Activated T-helper 1 cell treated with anti-CD3 and anti-CD28 coated beads, Interleukin-12 subunit alpha, Interleukin-12 subunit beta, Interleukin-2, Interleukin-4 antibody, amounts not matched to agents 30 ng/mL and 10 ng/mL and 1 ng/mL, durations not matched to agents 14 hours and 24 hours and 36 hours (primary cell): ENCODE data around the gene SAMMSON. TPM values are rescaled to one million over a fixed set of nuclear protein-coding genes. Genes with fewer than 3 reads are reported as not detected.

Source experiments
- DNase-seq: peaks from one replicate; pipeline ENCODE4 v3.0.0; 2021; ENCODE audit warnings: low spot score
- H3K27ac Mint-ChIP-seq: one replicate; pipeline ENCODE4 v1.8.0; 2021; ENCODE audit warnings: mild to moderate bottlenecking, mixed read lengths
- H3K27me3 Mint-ChIP-seq: one replicate; pipeline ENCODE4 v1.8.0; 2022; ENCODE audit warnings: mild to moderate bottlenecking, moderate library complexity, mixed read lengths; ENCODE audit not compliant: insufficient read depth
- H3K36me3 Mint-ChIP-seq: one replicate; pipeline ENCODE4 v1.8.0; 2021; ENCODE audit warnings: low read depth, mixed read lengths
- H3K4me1 Mint-ChIP-seq: one replicate; pipeline ENCODE4 v1.8.0; 2021; ENCODE audit warnings: low read depth, mixed read lengths
- H3K4me3 Mint-ChIP-seq: one replicate; pipeline ENCODE4 v1.8.0; 2021; ENCODE audit warnings: mild to moderate bottlenecking, moderate library complexity, mixed read lengths
- H3K9me3 Mint-ChIP-seq: one replicate; pipeline ENCODE4 v1.8.0; 2021; ENCODE audit warnings: mixed read lengths
- intact Hi-C: fragments of 100-400 bp; cut with micrococcal nuclease; formaldehyde crosslinking; loops from one replicate; pipeline ENCODE4 v1.15.1; 2024
- total RNA-seq: library from RNA; stranded (reverse); gene quantifications from 2 replicates; pipeline ENCODE4 v1.2.3, GENCODE V29; 2022

SAMMSON gene
- not detected in 2 replicates for total RNA-seq

DNA sequence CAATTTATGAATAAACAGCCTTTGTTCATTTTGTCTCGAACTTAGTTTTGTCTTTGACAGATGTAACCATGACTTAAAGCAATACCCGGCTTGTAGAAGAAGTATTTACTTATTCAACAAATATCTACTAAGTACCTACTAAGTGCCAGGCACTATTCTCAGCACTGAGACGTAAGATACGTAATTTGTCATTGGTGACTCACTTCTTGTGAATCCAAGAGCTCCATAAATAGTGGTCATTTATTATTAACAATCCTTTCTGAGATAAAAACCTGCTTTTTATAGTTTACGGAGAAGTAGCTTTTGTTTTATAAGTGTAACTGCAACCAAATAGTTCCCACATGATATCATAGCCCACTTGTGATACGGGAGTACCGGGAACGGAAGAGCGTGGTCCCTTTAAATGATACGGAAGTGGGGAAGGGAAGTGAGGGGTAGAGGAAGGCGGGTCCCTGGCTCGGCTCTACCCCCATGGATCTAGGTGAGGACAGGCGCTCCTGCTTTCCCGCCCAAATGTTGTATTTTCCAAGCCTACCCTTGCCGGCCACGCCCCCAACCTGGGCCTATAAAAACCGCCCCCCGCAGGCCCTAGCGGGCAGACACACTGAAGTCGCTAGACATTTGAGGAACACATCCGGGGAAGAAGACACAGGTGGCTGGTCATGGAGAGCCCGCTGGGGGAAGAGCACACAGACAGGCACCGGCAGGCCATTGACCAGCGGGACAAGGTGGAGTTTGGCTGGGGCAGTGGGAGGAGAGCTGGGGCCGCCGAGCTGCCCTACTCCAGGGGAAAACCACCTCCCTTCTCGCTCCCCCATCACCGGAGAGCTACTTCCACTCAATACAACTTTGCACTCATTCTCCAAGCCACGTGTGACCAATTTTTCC is at the start of gene SAMMSON:
TSS of gene SAMMSON (plus strand) at position 594 of the 888 bp plus-strand sequence.
- intact Hi-C loops, result no loop called here
- no peaks in the 10 kb centered on the region for H3K9me3 Mint-ChIP-seq
- DNase-seq, result no peak
- no peaks in the 10 kb centered on the region for H3K4me1 Mint-ChIP-seq
- no peaks in the 10 kb centered on the region for H3K27me3 Mint-ChIP-seq
- no peaks in the 10 kb centered on the region for H3K36me3 Mint-ChIP-seq
- H3K27ac Mint-ChIP-seq, result no peak within 1 kb of the TSS
- H3K4me3 Mint-ChIP-seq, result no peak within 1 kb of the TSS

DNA sequence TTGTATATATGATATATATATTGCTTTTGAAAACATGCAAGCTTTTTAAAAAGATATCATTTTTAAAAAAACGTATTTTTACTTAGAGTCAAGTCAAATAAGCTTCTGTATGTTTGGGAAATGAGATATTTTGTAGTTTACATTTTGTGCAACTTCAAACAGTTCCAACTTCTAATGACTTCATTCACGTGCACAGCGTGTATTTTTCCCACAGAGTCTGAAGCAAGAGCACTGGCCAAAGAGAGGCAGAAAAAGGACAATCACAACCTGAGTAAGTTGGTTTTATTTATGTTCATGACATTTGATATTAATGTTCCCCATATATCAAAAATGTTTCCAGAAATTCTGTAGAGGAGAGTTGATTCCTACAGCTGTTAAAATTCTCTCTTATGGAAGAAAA is 47.9 kb upstream of the SAMMSON start:
- Mint-ChIP-seq H3K36me3 (no peaks in the 10 kb centered on the region), H3K9me3 (no peaks in the 10 kb centered on the region), H3K4me3 (no peak overlapping the region), H3K4me1 (no peaks in the 10 kb centered on the region), H3K27ac (no peak overlapping the region), H3K27me3 (peaks cover 5% of the 10 kb centered on the region)
- intact Hi-C loops, result no loop called here
- DNase-seq, result no peak

DNA sequence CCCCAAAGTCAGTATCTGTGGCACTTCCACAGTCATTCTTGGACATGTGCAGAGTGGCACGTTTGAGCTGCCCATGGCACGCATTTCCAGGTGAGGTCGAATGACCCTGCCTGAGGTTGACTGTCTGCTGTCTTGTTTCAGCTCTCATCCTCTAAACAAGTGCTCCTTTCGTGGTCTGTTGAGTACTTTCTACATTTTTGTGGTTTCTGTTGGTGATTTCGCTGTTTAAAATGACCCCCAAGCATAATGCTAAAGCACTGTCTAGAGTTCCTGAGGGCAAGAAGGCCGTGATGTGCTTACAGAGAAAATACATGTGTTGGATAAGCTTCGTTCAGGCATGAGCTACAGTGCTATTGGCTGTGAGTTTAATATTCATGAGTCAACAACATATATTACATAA is 40.0 kb upstream of the SAMMSON start:
- H3K9me3 Mint-ChIP-seq, result no peaks in the 10 kb centered on the region
- no peaks in the 10 kb centered on the region for H3K4me1 Mint-ChIP-seq
- H3K36me3 Mint-ChIP-seq, result no peaks in the 10 kb centered on the region
- H3K27ac Mint-ChIP-seq, result no peak overlapping the region
- H3K4me3 Mint-ChIP-seq, result no peak overlapping the region
- intact Hi-C loops, result no loop called here
- H3K27me3 Mint-ChIP-seq, result peaks cover 3% of the 10 kb centered on the region
- DNase-seq, result no peak

DNA sequence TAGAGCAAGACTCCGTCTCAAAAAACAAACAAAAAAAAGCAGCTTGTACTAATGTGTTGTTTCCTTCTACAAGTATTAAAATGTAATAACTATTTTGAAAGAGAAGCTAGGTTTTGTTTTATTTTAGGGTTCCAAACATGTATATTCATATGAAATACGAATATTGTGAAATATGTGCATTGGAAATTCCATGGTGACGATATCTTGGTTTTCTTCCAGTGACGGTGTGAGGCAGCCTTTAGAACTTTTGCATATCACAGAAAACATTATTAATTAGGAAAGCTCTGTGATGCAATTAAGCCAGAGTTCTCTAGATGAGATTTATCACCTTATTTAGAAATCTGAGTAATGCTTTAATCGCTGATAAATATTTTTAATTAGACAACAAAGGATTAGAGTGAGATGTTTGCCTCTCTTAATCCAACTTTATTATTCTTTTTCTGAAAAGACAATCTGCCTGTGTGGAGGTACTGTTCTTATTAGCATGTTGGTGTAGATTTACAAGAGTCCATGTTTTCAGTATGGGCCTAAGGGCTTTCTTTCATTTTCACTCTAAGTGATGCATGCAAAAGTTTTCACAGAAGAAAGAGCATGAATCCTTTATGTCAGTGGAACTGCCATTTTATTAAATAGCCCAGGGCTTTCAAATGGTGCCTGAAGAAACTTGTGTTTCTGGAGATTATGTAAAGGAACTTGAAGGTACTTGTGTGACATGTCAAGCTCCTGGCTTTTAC is 37.7 kb upstream of the SAMMSON start:
- intact Hi-C loops, result no loop called here
- Mint-ChIP-seq H3K27me3 (peaks cover 3% of the 10 kb centered on the region), H3K4me1 (no peaks in the 10 kb centered on the region), H3K27ac (no peak overlapping the region), H3K9me3 (no peaks in the 10 kb centered on the region), H3K4me3 (no peak overlapping the region), H3K36me3 (no peaks in the 10 kb centered on the region)
- no peak for DNase-seq

DNA sequence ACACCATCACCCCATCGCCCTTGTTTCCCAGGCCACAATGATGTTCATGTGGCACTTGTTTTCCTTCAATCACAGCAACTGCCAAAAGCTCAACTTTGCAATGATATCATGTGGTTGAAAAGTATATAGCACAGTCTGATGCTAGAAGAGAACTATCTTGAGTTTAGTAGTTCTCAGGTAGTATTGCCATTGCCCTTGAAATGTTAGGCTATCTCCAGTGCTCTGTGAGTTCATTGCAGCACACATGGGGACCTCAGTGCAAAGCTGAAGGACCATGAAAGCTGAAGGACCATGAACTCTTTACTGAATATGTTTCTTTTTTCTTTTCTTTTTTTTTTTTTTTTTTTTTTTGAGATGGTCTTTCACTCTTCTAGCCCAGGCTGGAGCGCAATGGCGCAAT is 35.9 kb upstream of the SAMMSON start:
- Mint-ChIP-seq H3K4me3 (no peak overlapping the region), H3K36me3 (no peaks in the 10 kb centered on the region), H3K27ac (no peak overlapping the region), H3K4me1 (no peaks in the 10 kb centered on the region), H3K9me3 (no peaks in the 10 kb centered on the region), H3K27me3 (no peaks in the 10 kb centered on the region)
- no peak for DNase-seq
- intact Hi-C loops, result no loop called here

DNA sequence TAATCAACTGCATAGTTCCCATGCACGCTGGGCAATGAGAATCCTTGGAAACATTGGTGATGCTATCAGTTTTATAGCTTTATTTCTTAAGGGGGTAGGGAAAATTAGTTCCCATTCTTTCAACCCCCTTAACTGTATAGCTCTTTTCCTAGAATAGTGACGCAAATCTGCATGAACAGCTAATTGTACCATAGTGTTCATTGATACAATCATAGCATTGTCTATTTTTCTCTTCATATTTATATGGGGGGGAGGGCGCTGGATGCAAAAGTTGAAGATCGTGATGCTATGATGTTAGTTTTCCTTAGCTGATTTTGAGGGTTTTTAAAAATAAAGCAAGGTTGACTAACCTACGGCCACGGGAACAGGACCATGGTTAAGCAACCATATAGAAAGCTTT is 32.4 kb upstream of the SAMMSON start:
- Mint-ChIP-seq H3K27ac (no peak overlapping the region), H3K4me3 (no peak overlapping the region), H3K27me3 (no peaks in the 10 kb centered on the region), H3K36me3 (no peaks in the 10 kb centered on the region), H3K4me1 (no peaks in the 10 kb centered on the region), H3K9me3 (no peaks in the 10 kb centered on the region)
- DNase-seq, result no peak
- intact Hi-C loops, result no loop called here

DNA sequence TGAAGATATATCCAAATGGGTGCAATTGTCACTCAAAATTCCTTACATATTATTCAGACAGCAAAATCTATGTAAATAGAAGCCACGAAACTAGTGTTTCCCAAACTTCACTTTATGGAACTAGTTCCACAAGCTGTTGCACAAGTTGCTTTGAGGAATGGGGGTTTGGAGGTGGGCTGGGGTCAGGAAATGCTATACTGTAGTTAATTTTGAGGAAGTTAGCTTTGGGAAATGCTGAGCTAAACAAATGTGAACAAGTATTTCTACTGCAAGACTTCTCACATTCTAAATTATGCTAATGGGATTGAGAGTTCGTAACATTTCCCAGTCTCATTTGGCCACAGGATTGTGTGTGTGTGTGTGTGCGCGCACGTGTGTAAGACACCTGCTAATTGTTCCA is 28.7 kb upstream of the SAMMSON start:
- no peak overlapping the region for H3K4me3 Mint-ChIP-seq
- H3K36me3 Mint-ChIP-seq, result no peaks in the 10 kb centered on the region
- no peak overlapping the region for H3K27ac Mint-ChIP-seq
- H3K4me1 Mint-ChIP-seq, result no peaks in the 10 kb centered on the region
- no peak for DNase-seq
- H3K27me3 Mint-ChIP-seq, result peaks cover 4% of the 10 kb centered on the region
- intact Hi-C loops, result no loop called here
- H3K9me3 Mint-ChIP-seq, result no peaks in the 10 kb centered on the region

DNA sequence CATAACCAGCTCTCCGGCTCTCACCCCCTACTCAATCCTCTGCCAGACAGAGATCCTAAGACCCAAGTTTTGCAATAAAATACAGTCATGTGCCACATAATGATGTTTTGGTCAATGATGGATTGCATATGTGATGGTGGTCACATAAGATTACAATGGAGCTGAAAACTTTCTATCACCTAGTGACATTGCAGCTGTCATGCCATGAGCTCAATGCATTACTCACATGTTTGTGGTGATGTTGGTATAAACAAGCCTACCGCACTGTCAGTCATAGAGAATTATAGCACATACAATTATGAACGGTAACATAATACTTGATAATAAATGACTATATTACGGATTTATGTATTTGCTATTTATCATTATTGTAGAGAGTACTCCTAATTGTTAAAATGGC is 26.9 kb upstream of the SAMMSON start:
- Mint-ChIP-seq H3K4me3 (no peak overlapping the region), H3K27ac (no peak overlapping the region), H3K9me3 (peaks cover 4% of the 10 kb centered on the region), H3K36me3 (no peaks in the 10 kb centered on the region), H3K4me1 (no peaks in the 10 kb centered on the region), H3K27me3 (peaks cover 4% of the 10 kb centered on the region)
- DNase-seq, result no peak
- intact Hi-C loops, result no loop called here

DNA sequence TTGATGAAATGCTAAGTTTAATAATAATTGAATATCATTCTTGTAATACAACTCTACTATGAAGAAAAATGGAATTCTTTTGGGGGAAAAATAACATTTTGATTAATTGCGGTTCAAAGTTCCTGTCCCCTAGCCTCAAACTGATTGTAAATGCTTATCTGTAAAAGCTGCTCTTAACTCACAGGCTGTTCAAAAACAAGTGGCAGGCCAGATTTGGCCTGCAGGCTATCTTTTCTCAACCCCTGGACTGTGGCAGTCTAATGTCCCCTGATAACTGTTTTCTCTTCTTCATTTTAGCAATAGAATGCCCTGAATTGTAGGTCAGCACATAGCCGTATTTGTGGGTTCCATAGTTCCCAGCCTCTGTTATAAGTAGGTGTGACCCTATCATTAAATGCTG is 23.5 kb upstream of the SAMMSON start:
- no peak for DNase-seq
- H3K4me1 Mint-ChIP-seq, result no peaks in the 10 kb centered on the region
- no peak overlapping the region for H3K4me3 Mint-ChIP-seq
- H3K27me3 Mint-ChIP-seq, result peaks cover 4% of the 10 kb centered on the region
- intact Hi-C loops, result no loop called here
- H3K27ac Mint-ChIP-seq, result no peak overlapping the region
- no peaks in the 10 kb centered on the region for H3K36me3 Mint-ChIP-seq
- H3K9me3 Mint-ChIP-seq, result peaks cover 12% of the 10 kb centered on the region

DNA sequence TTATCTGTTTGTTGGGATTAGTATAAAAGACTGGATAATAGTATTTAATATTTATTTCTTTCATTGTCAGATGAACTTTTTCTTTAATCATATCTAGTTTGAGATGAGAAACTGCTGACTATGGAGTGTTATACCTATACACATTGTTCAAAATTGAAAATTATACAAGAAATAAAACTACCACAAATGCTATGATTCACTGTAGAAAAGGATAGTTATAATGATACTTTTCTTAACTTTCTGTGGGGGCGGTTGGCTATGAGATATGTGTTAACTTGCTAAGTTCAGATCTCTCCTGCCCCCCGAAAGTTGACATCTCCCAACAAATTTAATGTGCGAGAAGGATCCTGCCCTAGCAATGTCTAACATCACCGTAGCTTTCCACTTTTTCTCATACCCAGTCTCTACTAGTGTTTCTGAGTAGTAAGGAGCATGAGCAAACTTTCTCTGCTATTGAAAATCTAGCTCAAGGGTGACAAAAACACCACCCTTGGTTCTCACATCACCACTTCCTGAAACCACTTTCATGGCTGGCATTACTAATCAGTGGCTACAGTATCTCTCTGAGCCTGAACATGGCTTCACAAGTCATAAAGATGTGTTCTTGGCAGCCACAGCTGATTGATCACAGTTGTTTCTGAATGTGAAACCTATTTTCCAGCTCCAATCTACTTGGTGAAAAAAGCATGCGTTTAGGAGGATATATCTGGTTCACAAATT is 15.8 kb upstream of the SAMMSON start:
- no peak overlapping the region for H3K27ac Mint-ChIP-seq
- DNase-seq, result no peak
- H3K4me3 Mint-ChIP-seq, result no peak overlapping the region
- no peaks in the 10 kb centered on the region for H3K4me1 Mint-ChIP-seq
- no peaks in the 10 kb centered on the region for H3K36me3 Mint-ChIP-seq
- no peaks in the 10 kb centered on the region for H3K27me3 Mint-ChIP-seq
- intact Hi-C loops, result no loop called here
- H3K9me3 Mint-ChIP-seq, result peaks cover 4% of the 10 kb centered on the region

DNA sequence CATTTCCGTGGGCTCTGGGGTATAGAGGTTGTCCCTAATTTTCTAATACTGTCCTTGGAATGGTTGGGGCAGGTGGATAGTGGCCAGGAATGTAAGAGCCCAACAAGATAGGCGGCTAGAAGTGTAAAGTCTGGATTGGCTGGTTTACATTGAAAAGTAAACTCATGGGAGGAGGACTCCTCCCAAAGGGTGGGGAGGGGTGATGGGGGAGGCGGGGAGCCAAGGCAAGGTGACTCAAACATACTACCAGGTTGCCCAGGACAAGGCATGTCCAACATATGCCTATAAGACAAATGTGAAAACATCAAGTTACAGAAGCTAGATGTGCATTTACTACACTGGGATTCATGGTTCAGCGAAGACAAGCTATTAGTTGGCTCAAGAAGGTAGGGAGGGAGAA is 14.3 kb upstream of the SAMMSON start:
- Mint-ChIP-seq H3K9me3 (peaks cover 4% of the 10 kb centered on the region), H3K4me1 (no peaks in the 10 kb centered on the region), H3K27me3 (no peaks in the 10 kb centered on the region), H3K27ac (no peak overlapping the region), H3K4me3 (no peak overlapping the region), H3K36me3 (no peaks in the 10 kb centered on the region)
- intact Hi-C loops, result no loop called here
- no peak for DNase-seq

DNA sequence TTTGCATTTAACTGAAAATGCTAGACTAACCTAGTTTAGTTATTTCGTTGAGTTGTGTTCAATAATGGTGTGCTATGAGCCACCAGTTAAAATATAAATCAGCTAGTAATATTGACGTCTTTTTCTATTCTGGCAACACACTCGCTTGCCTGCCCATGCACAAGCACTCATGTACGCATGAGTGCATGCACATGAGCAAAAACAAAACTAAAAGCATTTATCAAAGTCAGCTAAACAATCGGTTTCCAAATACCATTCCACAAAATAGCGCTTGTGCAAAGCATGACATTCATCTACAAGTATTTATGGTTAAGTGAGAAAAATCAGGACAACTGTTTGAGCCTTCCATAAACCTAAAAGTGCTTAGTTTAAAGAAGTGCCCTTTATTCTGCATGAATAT is 13.1 kb upstream of the SAMMSON start:
- Mint-ChIP-seq H3K4me3 (no peak overlapping the region), H3K27me3 (no peaks in the 10 kb centered on the region), H3K27ac (no peak overlapping the region), H3K4me1 (no peaks in the 10 kb centered on the region), H3K9me3 (peaks cover 4% of the 10 kb centered on the region), H3K36me3 (no peaks in the 10 kb centered on the region)
- intact Hi-C loops, result no loop called here
- no peak for DNase-seq

DNA sequence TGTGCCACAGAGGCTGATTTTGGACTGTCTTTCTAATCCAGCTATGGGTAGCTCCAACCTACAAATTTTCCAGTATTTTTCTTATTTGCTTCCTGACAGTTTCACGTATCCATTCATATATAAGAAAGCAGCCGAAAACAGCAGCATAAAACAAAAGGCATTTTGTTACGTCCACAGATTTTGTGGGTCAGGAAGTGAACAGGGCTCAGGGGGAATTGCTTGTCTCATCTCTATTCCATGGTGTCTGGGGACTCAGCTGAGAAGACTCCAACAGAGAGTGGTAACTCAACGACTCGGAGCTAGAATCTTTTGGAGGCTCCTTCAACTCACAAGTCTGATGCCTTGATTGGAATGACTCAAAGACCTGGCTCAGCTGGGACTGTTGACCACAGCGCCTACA is 11.7 kb upstream of the SAMMSON start:
- intact Hi-C loops, result no loop called here
- no peaks in the 10 kb centered on the region for H3K27me3 Mint-ChIP-seq
- no peaks in the 10 kb centered on the region for H3K9me3 Mint-ChIP-seq
- no peaks in the 10 kb centered on the region for H3K4me1 Mint-ChIP-seq
- no peak overlapping the region for H3K4me3 Mint-ChIP-seq
- H3K27ac Mint-ChIP-seq, result no peak overlapping the region
- H3K36me3 Mint-ChIP-seq, result no peaks in the 10 kb centered on the region
- no peak for DNase-seq
